ENCODE results near the gene FBXO41.

GRCh38 chr2:73333564-73333963 lies 49.3 kb upstream of the FBXO41 start:
- TF ChIP-seq EZH2phosphoT487 (IDR thresholded peaks at IDR 0.05): no peak
- TF ChIP-seq, protein P1, sequence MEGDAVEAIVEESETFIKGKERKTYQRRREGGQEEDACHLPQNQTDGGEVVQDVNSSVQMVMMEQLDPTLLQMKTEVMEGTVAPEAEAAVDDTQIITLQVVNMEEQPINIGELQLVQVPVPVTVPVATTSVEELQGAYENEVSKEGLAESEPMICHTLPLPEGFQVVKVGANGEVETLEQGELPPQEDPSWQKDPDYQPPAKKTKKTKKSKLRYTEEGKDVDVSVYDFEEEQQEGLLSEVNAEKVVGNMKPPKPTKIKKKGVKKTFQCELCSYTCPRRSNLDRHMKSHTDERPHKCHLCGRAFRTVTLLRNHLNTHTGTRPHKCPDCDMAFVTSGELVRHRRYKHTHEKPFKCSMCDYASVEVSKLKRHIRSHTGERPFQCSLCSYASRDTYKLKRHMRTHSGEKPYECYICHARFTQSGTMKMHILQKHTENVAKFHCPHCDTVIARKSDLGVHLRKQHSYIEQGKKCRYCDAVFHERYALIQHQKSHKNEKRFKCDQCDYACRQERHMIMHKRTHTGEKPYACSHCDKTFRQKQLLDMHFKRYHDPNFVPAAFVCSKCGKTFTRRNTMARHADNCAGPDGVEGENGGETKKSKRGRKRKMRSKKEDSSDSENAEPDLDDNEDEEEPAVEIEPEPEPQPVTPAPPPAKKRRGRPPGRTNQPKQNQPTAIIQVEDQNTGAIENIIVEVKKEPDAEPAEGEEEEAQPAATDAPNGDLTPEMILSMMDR (IDR thresholded peaks at IDR 0.05): no peak

All from neural progenitor cell (in vitro differentiated cells).